Stomach (tissue), 9 donors: Measurements from ENCODE around the gene OPN1SW. TPM values are rescaled to one million over a fixed set of nuclear protein-coding genes. Genes with fewer than 3 reads are reported as not detected.
A peak's percentile ranks its signal among the peaks of the same experiment; 100 is the strongest.

Experiments used
- DNase-seq, 2 donors: peaks; one replicate each; pipeline versions ENCODE4 v3.0.0 to v3.0.0-alpha.2; 2013 to 2019
- H3K27ac ChIP-seq, 5 donors: fragments of 200-600 bp in 4 of 5; sonication (generic) in 4 of 5; one replicate each; pipeline ENCODE4 v1.5.1; 2013 to 2019; ENCODE audit warnings: mild to moderate bottlenecking in 1 of 5, moderate library complexity in 1 of 5
- H3K27me3 ChIP-seq, 3 donors: fragments of 200-600 bp; sonication (generic); one replicate each; pipeline ENCODE4 v1.5.1; 2017 to 2019; ENCODE audit warnings: mixed run types in 1 of 3
- H3K36me3 ChIP-seq, 4 donors: fragments of 200-600 bp; sonication (generic); 1 replicate in 3 of 4; 2 replicates in 1 of 4; pipeline ENCODE4 v1.5.1; 2016 to 2019
- H3K4me1 ChIP-seq, 4 donors: fragments of 200-600 bp; sonication (generic); one replicate each; pipeline ENCODE4 v1.5.1; 2016 to 2019
- H3K4me3 ChIP-seq, 4 donors: fragments of 200-600 bp; sonication (generic) in 3 of 4; one replicate each; pipeline ENCODE4 v1.5.1; 2016 to 2019; ENCODE audit warnings: mild to moderate bottlenecking in 1 of 4
- H3K9me3 ChIP-seq, 4 donors: fragments of 200-600 bp; sonication (generic); one replicate each; pipeline ENCODE4 v1.5.1; 2016 to 2019
- EP300 ChIP-seq: sonication (generic); formaldehyde crosslinking; IDR thresholded peaks from one replicate; pipeline ENCODE4 v1.6.1; 2017; ENCODE audit warnings: antibody characterized with exemption
- POLR2A ChIP-seq, 4 donors: fragments of 450-650 bp; IDR thresholded peaks; one replicate each; pipeline ENCODE4 v1.6.1; 2016; ENCODE audit warnings: antibody characterized with exemption in 4 of 4, control low read depth in 2 of 4, mild to moderate bottlenecking in 1 of 4, moderate library complexity in 1 of 4
- POLR2AphosphoS5 ChIP-seq, 3 donors: sonication (generic); formaldehyde crosslinking; IDR thresholded peaks; one replicate each; pipeline ENCODE4 v1.6.1; 2016; ENCODE audit warnings: antibody characterized with exemption in 3 of 3
- WGBS, 5 donors: extraction: QIAGEN DNeasy Blood & Tissue Kit in 3 of 5; methylation state at CpG; one replicate each; pipeline versions ENCODE4 v1.1.5 to v1.1.7; 2013 to 2018; 5-methylcytosine and 5-hydroxymethylcytosine counted together
- intact Hi-C: fragments of 100-400 bp; cut with DNase I; formaldehyde crosslinking; loops from one replicate; pipeline ENCODE4 v1.15.1; 2023; ENCODE audit warnings: low total_unique reads
- polyA plus RNA-seq, 3 donors: library from polyadenylated mRNA; stranded (reverse); fragments of 200-250 nt; gene quantifications; one replicate each; pipeline ENCODE4 v1.2.3, GENCODE V29; 2013
- small RNA-seq, 4 donors: library from RNA; depleted of rRNA; stranded (forward); fragments of <200 nt; gene quantifications; one replicate each; pipeline ENCODE3, GENCODE V24; 2016
- total RNA-seq, 5 donors: library from RNA; depleted of rRNA; stranded (reverse); fragments of >200 nt; gene quantifications; one replicate each; pipeline versions ENCODE4 v1.1.0 to v1.2.3, GENCODE V29; 2014 to 2016
- TF ChIP-seq, protein P1 (sequence below), 7 experiments: fragments of 450-650 bp in 4 of 7; fragments of 200-600 bp in 3 of 7; sonication (generic) in 3 of 7; IDR thresholded peaks; one replicate each; pipeline ENCODE4 v1.5.1; 2016 to 2019; ENCODE audit warnings: antibody characterized with exemption in 7 of 7, control low read depth in 2 of 7, mild to moderate bottlenecking in 1 of 7
- donor health status: healthy with polysubstance abuse.
- donor health status: Bipolar disorder and iron deficiency.
- donor health status: healthy.

Gene OPN1SW
- total and polyA plus RNA-seq, 8 donors: not detected

DNA sequence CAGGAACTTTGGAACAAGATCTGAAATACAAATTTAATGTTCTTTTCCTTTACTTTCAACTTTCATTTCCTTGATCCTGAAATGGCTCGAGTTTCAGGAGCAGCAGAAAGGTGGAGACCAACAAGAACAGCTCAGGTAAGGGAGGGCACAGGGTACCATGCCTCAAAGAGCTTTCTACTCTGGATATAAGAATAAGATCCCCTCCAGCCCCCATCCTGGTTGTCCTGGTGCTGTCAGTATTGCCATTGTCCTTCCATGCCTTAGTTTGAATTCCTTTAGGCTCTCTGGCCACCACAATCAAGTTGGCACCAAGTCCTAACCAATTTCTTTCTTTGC is 48.9 kb downstream of the OPN1SW start:
- Histone ChIP-seq H3K4me3 (no peak overlapping the region), H3K27me3 (peaks cover 0 to 9% (median 0%) of the 10 kb centered on the region in 3 donors), H3K4me1 (no peaks in the 10 kb centered on the region), H3K9me3 (no peaks in the 10 kb centered on the region), H3K36me3 (no peaks in the 10 kb centered on the region), H3K27ac (no peak overlapping the region)
- intact Hi-C loops: no loop called here
- TF ChIP-seq EP300: no peak
- TF ChIP-seq POLR2AphosphoS5 (IDR thresholded peaks at IDR 0.05): no peak
- no peak for TF ChIP-seq POLR2A (IDR thresholded peaks at IDR 0.05)
- TF ChIP-seq, protein P1, sequence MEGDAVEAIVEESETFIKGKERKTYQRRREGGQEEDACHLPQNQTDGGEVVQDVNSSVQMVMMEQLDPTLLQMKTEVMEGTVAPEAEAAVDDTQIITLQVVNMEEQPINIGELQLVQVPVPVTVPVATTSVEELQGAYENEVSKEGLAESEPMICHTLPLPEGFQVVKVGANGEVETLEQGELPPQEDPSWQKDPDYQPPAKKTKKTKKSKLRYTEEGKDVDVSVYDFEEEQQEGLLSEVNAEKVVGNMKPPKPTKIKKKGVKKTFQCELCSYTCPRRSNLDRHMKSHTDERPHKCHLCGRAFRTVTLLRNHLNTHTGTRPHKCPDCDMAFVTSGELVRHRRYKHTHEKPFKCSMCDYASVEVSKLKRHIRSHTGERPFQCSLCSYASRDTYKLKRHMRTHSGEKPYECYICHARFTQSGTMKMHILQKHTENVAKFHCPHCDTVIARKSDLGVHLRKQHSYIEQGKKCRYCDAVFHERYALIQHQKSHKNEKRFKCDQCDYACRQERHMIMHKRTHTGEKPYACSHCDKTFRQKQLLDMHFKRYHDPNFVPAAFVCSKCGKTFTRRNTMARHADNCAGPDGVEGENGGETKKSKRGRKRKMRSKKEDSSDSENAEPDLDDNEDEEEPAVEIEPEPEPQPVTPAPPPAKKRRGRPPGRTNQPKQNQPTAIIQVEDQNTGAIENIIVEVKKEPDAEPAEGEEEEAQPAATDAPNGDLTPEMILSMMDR (IDR thresholded peaks at IDR 0.05): no peak
- WGBS, 5 donors: 30 to 45% (median 42%) methylated on average over 1 of the region's 1 CpG
- DNase-seq: no peak

DNA sequence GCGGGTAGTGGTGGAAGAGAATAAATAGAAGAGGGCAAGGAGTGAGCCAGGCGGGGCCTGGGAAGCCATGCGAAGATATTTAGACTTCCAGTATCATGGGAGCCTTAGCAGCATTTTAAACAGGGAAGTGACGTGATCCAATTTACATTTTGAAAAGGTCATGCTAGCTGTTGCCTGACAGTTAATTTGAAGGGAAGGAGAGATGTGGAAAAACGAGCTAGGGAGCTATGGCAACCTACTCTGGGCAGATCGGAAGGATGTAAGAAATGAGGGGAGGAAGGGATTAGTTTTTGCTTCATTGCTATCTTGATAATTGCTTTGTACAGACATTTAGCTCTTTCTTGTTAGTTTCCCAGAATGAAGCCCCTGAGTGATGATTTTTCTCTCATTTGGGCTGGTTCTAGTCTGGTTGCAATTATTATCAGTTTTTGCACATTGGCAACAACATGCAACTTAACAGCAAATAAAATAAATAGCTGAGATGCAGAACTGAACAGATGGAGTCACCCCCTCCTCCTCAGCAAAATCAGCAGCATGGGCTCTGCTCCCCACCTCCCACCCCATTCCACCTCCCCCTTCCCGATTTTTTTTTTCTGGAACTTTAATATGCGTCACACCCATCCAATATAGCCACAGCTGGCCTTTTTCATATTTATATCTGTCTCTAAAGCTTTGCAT is 49.4 kb downstream of the OPN1SW start:
- DNase-seq: peak in 1 of 2 donors; percentile 24
- Histone ChIP-seq H3K9me3 (no peaks in the 10 kb centered on the region), H3K27ac (no peak overlapping the region), H3K27me3 (peaks cover 0 to 9% (median 0%) of the 10 kb centered on the region in 3 donors), H3K36me3 (no peaks in the 10 kb centered on the region), H3K4me1 (no peaks in the 10 kb centered on the region), H3K4me3 (no peak overlapping the region)
- intact Hi-C loops: no loop called here
- TF ChIP-seq, protein P1 (IDR thresholded peaks at IDR 0.05): no peak
- TF ChIP-seq EP300 (no peak), POLR2A (IDR thresholded peaks at IDR 0.05) (no peak), POLR2AphosphoS5 (IDR thresholded peaks at IDR 0.05) (no peak)
- 72 to 79% (median 77%) methylated on average over 8 of the region's 8 CpGs for WGBS, 5 donors

DNA sequence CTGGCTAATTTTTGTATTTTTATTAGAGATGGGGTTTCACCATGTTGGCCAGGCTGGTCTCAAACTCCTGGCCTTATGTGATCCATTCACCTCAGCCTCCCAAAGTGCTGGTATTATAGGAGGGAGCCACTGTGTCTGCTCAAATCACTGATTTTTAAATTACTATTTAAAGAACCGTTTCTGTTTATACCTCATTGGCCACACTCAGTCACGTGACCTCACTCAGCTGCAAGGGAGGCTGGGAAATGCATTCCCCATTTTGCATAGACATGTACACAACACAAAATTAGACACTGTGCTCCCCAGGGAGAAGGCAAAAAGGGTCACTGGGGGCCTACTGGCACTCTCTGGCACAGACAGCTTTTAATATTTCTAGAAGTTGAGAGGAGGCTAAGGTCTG is 50.1 kb downstream of the OPN1SW start:
- H3K27ac ChIP-seq: no peak overlapping the region
- no peak for DNase-seq
- TF ChIP-seq EP300 (no peak), POLR2AphosphoS5 (IDR thresholded peaks at IDR 0.05) (no peak), POLR2A (IDR thresholded peaks at IDR 0.05) (no peak)
- TF ChIP-seq, protein P1 (IDR thresholded peaks at IDR 0.05): no peak
- WGBS, 5 donors: 86 to 97% (median 95%) methylated on average over 2 of the region's 2 CpGs
- intact Hi-C loops: no loop called here
- H3K9me3 ChIP-seq: no peaks in the 10 kb centered on the region
- peaks cover 0 to 9% (median 0%) of the 10 kb centered on the region in 3 donors for H3K27me3 ChIP-seq
- H3K36me3 ChIP-seq: no peaks in the 10 kb centered on the region
- no peaks in the 10 kb centered on the region for H3K4me1 ChIP-seq
- no peak overlapping the region for H3K4me3 ChIP-seq

DNA sequence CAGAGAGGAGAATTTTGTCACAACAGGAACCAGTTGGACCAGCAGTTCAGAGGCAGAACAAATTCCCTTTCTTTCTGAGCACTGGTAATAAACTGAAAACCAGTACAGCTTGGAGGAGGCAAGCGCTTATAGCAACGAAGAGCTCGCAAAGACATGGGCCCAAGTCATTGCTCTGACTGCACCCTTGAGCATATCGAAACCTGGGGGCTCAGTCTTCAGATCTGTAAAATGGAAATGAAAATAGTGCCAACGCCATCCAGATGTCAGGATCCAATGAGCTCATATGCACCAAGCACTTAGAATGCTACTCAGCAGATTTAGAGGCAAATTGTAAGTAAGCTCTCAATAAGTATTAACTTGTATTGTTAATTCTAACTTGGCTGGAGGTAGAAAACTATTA is 50.9 kb downstream of the OPN1SW start:
- intact Hi-C loops: no loop called here
- Histone ChIP-seq H3K4me1 (no peaks in the 10 kb centered on the region), H3K27ac (no peak overlapping the region), H3K4me3 (no peak overlapping the region), H3K9me3 (no peaks in the 10 kb centered on the region), H3K27me3 (peaks cover 0 to 8% (median 0%) of the 10 kb centered on the region in 3 donors), H3K36me3 (no peaks in the 10 kb centered on the region)
- DNase-seq: no peak
- TF ChIP-seq POLR2AphosphoS5 (IDR thresholded peaks at IDR 0.05) (no peak), EP300 (no peak), POLR2A (IDR thresholded peaks at IDR 0.05) (no peak)
- TF ChIP-seq, protein P1 (IDR thresholded peaks at IDR 0.05): no peak
- WGBS, 5 donors: 84 to 95% (median 93%) methylated on average over 5 of the region's 5 CpGs

Small RNAs within 50 kb of the gene (small RNA-seq; reads per million reads assigned to genes)
- gene RN7SL81P: 0 reads per million in 4 donors

Other genes starting within 250 kb of the OPN1SW start
- 1 to 10 TPM in 3 of 5 donors, under 1 TPM in 1, not detected in 1; 0.72 to 1.8 (median 1.1) TPM for gene GARIN1A, start 103.5 kb downstream of the OPN1SW start, total RNA-seq
- gene GARIN1A, start 103.5 kb downstream of the OPN1SW start, polyA plus RNA-seq: 1 to 10 TPM in 1 of 3 donors, under 1 TPM in 2; 0.50 to 1.4 (median 0.61) TPM
- gene CALU, start 36.4 kb downstream of the OPN1SW start, total RNA-seq: 100 to 1,000 TPM in 1 of 5 donors, 10 to 100 TPM in 4; 10.1 to 270 (median 54.5) TPM
- gene CALU, start 36.4 kb downstream of the OPN1SW start, polyA plus RNA-seq: 10 to 100 TPM; 15.7 to 42.3 (median 23.9) TPM
- 10 to 100 TPM in 2 of 5 donors, 1 to 10 TPM in 3; 4.6 to 36.8 (median 9.2) TPM for gene CCDC136, start 16.2 kb upstream of the OPN1SW start, total RNA-seq
- gene CCDC136, start 16.2 kb upstream of the OPN1SW start, polyA plus RNA-seq: 1 to 10 TPM; 2.3 to 3.1 (median 2.7) TPM
- gene FLNC, start 54.6 kb upstream of the OPN1SW start, total RNA-seq: 100 to 1,000 TPM in 3 of 5 donors, 10 to 100 TPM in 2; 30.9 to 184 (median 105) TPM
- 10 to 100 TPM in 1 of 3 donors, 1 to 10 TPM in 2; 1.9 to 13.6 (median 5.3) TPM for gene FLNC, start 54.6 kb upstream of the OPN1SW start, polyA plus RNA-seq
- 10 to 100 TPM in 4 of 5 donors, 1 to 10 TPM in 1; 2.0 to 86.2 (median 47.5) TPM for gene ATP6V1F, start 87.1 kb upstream of the OPN1SW start, total RNA-seq
- gene ATP6V1F, start 87.1 kb upstream of the OPN1SW start, polyA plus RNA-seq: 100 to 1,000 TPM; 246 to 282 (median 264) TPM
- gene KCP, start 134.9 kb upstream of the OPN1SW start, total RNA-seq: 1 to 10 TPM in 1 of 5 donors, under 1 TPM in 1, not detected in 3; 0.73 to 2.3 TPM
- 1 to 10 TPM in 1 of 3 donors, not detected in 2; 1.6 TPM for gene KCP, start 134.9 kb upstream of the OPN1SW start, polyA plus RNA-seq
- gene IRF5, start 162.1 kb upstream of the OPN1SW start, total RNA-seq: 10 to 100 TPM in 1 of 5 donors, 1 to 10 TPM in 4; 2.2 to 13.8 (median 5.8) TPM
- 1 to 10 TPM; 3.2 to 7.3 (median 3.4) TPM for gene IRF5, start 162.1 kb upstream of the OPN1SW start, polyA plus RNA-seq